H1 (cell line): ENCODE measurements around the gene ATXN7L3B. TPM values are rescaled to one million over a fixed set of nuclear protein-coding genes. Genes with fewer than 3 reads are reported as not detected.

Source experiments
- CTCF ChIA-PET: fragments of 300-600 bp; sonication (Branson Sonifier 250); formaldehyde crosslinking; loops from one replicate; lab custom pipeline; 2021; ENCODE audit not compliant: partially characterized antibody; lab: Charles Lee
- POLR2A ChIA-PET: fragments of 300-600 bp; sonication (Branson Sonifier 250); formaldehyde crosslinking; loops from one replicate; lab custom pipeline; 2021; ENCODE audit warnings: inconsistent platforms; ENCODE audit not compliant: partially characterized antibody; lab: Charles Lee
- DNase-seq, 2 experiments: peaks; one replicate each; pipeline versions ENCODE4 v3.0.0 to v3.0.0-alpha.2; 2010 to 2022; ENCODE audit warnings: low spot score in 2 of 2, low read depth in 1 of 2, mixed read lengths in 1 of 2
- FAIRE-seq: peaks from 2 replicates; lab custom pipeline; 2011; peaks lifted over from hg19 to GRCh38; lab: Jason Lieb, UNC
- H2AFZ ChIP-seq: 2 replicates; pipeline ENCODE4 v1.8.1; 2012; ENCODE audit warnings: low read length, inconsistent platforms
- H2AK5ac ChIP-seq: 2 replicates; pipeline ENCODE4 v1.6.1; 2013; ENCODE audit warnings: low read depth, low read length
- H2BK120ac ChIP-seq: replicated peaks from 2 replicates; pipeline ENCODE3; 2013; ENCODE audit warnings: low read depth, low read length, inconsistent platforms
- H2BK12ac ChIP-seq: 2 replicates; pipeline ENCODE4 v1.6.1; 2013; ENCODE audit warnings: low read depth, low read length
- H2BK15ac ChIP-seq: 2 replicates; pipeline ENCODE4 v1.6.1; 2013; ENCODE audit warnings: low read length
- H2BK20ac ChIP-seq: 2 replicates; pipeline ENCODE4 v1.6.1; 2013; ENCODE audit warnings: low read length
- H2BK5ac ChIP-seq: 2 replicates; pipeline ENCODE4 v1.6.1; 2013; ENCODE audit warnings: low read depth, low read length
- H3K14ac ChIP-seq: 2 replicates; pipeline ENCODE4 v1.6.1; 2013; ENCODE audit warnings: inconsistent platforms; ENCODE audit not compliant: insufficient read length
- H3K18ac ChIP-seq: 2 replicates; pipeline ENCODE4 v1.6.1; 2013; ENCODE audit warnings: low read length; ENCODE audit errors: extremely low read depth
- H3K23ac ChIP-seq: 2 replicates; pipeline ENCODE4 v1.6.1; 2013; ENCODE audit warnings: inconsistent platforms; ENCODE audit not compliant: insufficient read length
- H3K23me2 ChIP-seq: 2 replicates; pipeline ENCODE4 v1.6.1; 2013; ENCODE audit warnings: low read depth, low read length
- H3K27ac ChIP-seq: 2 replicates; pipeline ENCODE4 v1.6.1; 2011; ENCODE audit warnings: low read depth, low read length, inconsistent platforms
- H3K27me3 ChIP-seq, 4 experiments: replicated peaks in 1 of 4; 1 replicate in 1 of 4; 2 replicates in 3 of 4; pipeline versions ENCODE4 v1.6.1 to v1.8.1; 2011 to 2013; ENCODE audit warnings: low read length in 3 of 4, mild to moderate bottlenecking in 3 of 4, inconsistent platforms in 2 of 4, mixed read lengths in 2 of 4, moderate library complexity in 1 of 4; ENCODE audit not compliant: control insufficient read depth in 3 of 4, insufficient read depth in 3 of 4; ENCODE audit errors: extremely low read depth in 1 of 4
- H3K36me3 ChIP-seq, 4 experiments: 2 replicates each; pipeline versions ENCODE4 v1.6.1 to v1.8.1; 2011 to 2013; ENCODE audit warnings: mild to moderate bottlenecking in 4 of 4, low read length in 3 of 4, moderate library complexity in 2 of 4, control low read depth in 1 of 4, inconsistent platforms in 1 of 4; ENCODE audit not compliant: insufficient read depth in 4 of 4, control insufficient read depth in 2 of 4
- H3K4ac ChIP-seq: replicated peaks from 2 replicates; pipeline ENCODE3; 2013; ENCODE audit warnings: low read length, low read depth, mixed read lengths, inconsistent platforms; ENCODE audit not compliant: insufficient read length
- H3K4me1 ChIP-seq, 4 experiments: replicated peaks in 1 of 4; 1 replicate in 1 of 4; 2 replicates in 3 of 4; pipeline versions ENCODE4 v1.6.1 to v1.8.1; 2011 to 2013; ENCODE audit warnings: low read length in 3 of 4, inconsistent platforms in 2 of 4, mixed read lengths in 1 of 4; ENCODE audit not compliant: insufficient read depth in 4 of 4, control insufficient read depth in 3 of 4
- H3K4me2 ChIP-seq, 2 experiments: 2 replicates each; pipeline versions ENCODE4 v1.6.1 to v1.8.1; 2011 to 2013; ENCODE audit warnings: low read depth in 2 of 2, low read length in 2 of 2, control low read depth in 1 of 2, inconsistent platforms in 1 of 2, mild to moderate bottlenecking in 1 of 2; ENCODE audit not compliant: insufficient read depth in 1 of 2
- H3K4me3 ChIP-seq, 4 experiments: fragments of 200-600, 300-600 bp in 1 of 4; sonication (generic), shearing (Covaris generic), sonication (Bioruptor Twin) in 1 of 4; 2 replicates each; pipeline versions ENCODE4 v1.5.1 to v1.8.1; 2011 to 2016; ENCODE audit warnings: low read length in 4 of 4, low read depth in 3 of 4, control low read depth in 2 of 4, inconsistent platforms in 2 of 4, mild to moderate bottlenecking in 2 of 4, mixed read lengths in 1 of 4, moderate library complexity in 1 of 4; ENCODE audit not compliant: insufficient read depth in 2 of 4; ENCODE audit errors: extremely low read depth in 1 of 4
- H3K56ac ChIP-seq: replicated peaks from 2 replicates; pipeline ENCODE3; 2013; ENCODE audit warnings: low read depth, mild to moderate bottlenecking, mixed read lengths, low read length, inconsistent platforms; ENCODE audit not compliant: insufficient read length
- H3K79me1 ChIP-seq: 2 replicates; pipeline ENCODE4 v1.6.1; 2013; ENCODE audit warnings: low read depth, low read length, control low read depth
- H3K79me2 ChIP-seq, 2 experiments: 2 replicates each; pipeline versions ENCODE4 v1.6.1 to v1.8.1; 2012 to 2013; ENCODE audit warnings: low read length in 2 of 2, mild to moderate bottlenecking in 2 of 2, inconsistent platforms in 1 of 2; ENCODE audit not compliant: insufficient read depth in 2 of 2, control insufficient read depth in 1 of 2
- H3K9ac ChIP-seq, 4 experiments: replicated peaks in 1 of 4; 1 replicate in 1 of 4; 2 replicates in 3 of 4; pipeline versions ENCODE4 v1.6.1 to v1.8.1; 2011 to 2013; ENCODE audit warnings: low read depth in 3 of 4, low read length in 3 of 4, control low read depth in 2 of 4, mild to moderate bottlenecking in 2 of 4, moderate library complexity in 2 of 4, inconsistent platforms in 1 of 4; ENCODE audit errors: extremely low read depth in 1 of 4
- H3K9me3 ChIP-seq, 2 experiments: 2 replicates each; pipeline versions ENCODE4 v1.6.1 to v1.8.1; 2012 to 2013; ENCODE audit warnings: mild to moderate bottlenecking in 2 of 2, moderate library complexity in 2 of 2, control low read depth in 1 of 2, inconsistent platforms in 1 of 2, low read depth in 1 of 2, low read length in 1 of 2, mixed read lengths in 1 of 2; ENCODE audit not compliant: insufficient read depth in 2 of 2
- H4K20me1 ChIP-seq, 2 experiments: replicated peaks in 1 of 2; 2 replicates each; pipeline versions ENCODE3 to v1.8.1; 2011 to 2013; ENCODE audit warnings: inconsistent platforms in 2 of 2, low read length in 2 of 2, mild to moderate bottlenecking in 1 of 2; ENCODE audit not compliant: insufficient read depth in 2 of 2, control insufficient read depth in 1 of 2
- H4K5ac ChIP-seq: 2 replicates; pipeline ENCODE4 v1.6.1; 2013; ENCODE audit warnings: low read length, low read depth, mixed read lengths, inconsistent platforms; ENCODE audit not compliant: insufficient read length
- H4K8ac ChIP-seq: 2 replicates; pipeline ENCODE4 v1.8.0; 2013; ENCODE audit warnings: mild to moderate bottlenecking, moderate library complexity, low read length, inconsistent platforms; ENCODE audit not compliant: insufficient read depth; ENCODE audit errors: extremely low read depth
- H4K91ac ChIP-seq: replicated peaks from 2 replicates; pipeline ENCODE3; 2013; ENCODE audit warnings: low read length, mixed read lengths, inconsistent platforms; ENCODE audit not compliant: insufficient read length
- BRCA1 ChIP-seq: IDR thresholded peaks from 2 replicates; pipeline ENCODE4 v1.6.1; 2012; ENCODE audit warnings: low read depth, low read length, improper control_type of control experiment
- CEBPB ChIP-seq: IDR thresholded peaks from 2 replicates; pipeline ENCODE4 v1.6.1; 2012; ENCODE audit warnings: low read depth, low read length
- CREB1 ChIP-seq: IDR thresholded peaks from 2 replicates; pipeline ENCODE4 v1.6.1; 2012; ENCODE audit warnings: inconsistent platforms
- JUND ChIP-seq: IDR thresholded peaks from 2 replicates; pipeline ENCODE4 v1.6.1; 2011; ENCODE audit warnings: mild to moderate bottlenecking, improper control_type of control experiment, low read length
- NRF1 ChIP-seq: IDR thresholded peaks from 2 replicates; pipeline ENCODE4 v1.6.1; 2011; ENCODE audit warnings: mild to moderate bottlenecking, low read depth, low read length, improper control_type of control experiment
- RAD21 ChIP-seq, 2 experiments: IDR thresholded peaks in 1 of 2; conservative IDR thresholded peaks in 1 of 2; 2 replicates each; pipeline ENCODE4 v1.6.1; 2011; ENCODE audit warnings: low read depth in 2 of 2, low read length in 2 of 2, improper control_type of control experiment in 1 of 2, inconsistent platforms in 1 of 2, mild to moderate bottlenecking in 1 of 2, moderate library complexity in 1 of 2
- RFX5 ChIP-seq: IDR thresholded peaks from 2 replicates; pipeline ENCODE4 v1.6.1; 2011; ENCODE audit warnings: low read depth, low read length, improper control_type of control experiment, borderline replicate concordance
- SRF ChIP-seq: IDR thresholded peaks from 2 replicates; pipeline ENCODE4 v1.6.1; 2011; ENCODE audit warnings: mild to moderate bottlenecking, low read depth, low read length, moderate library complexity
- TAF1 ChIP-seq: IDR thresholded peaks from 2 replicates; pipeline ENCODE4 v1.6.1; 2011; ENCODE audit warnings: mild to moderate bottlenecking, low read depth, low read length
- TEAD4 ChIP-seq: IDR thresholded peaks from 2 replicates; pipeline ENCODE4 v1.6.1; 2012; ENCODE audit warnings: low read depth, low read length, inconsistent platforms, mixed read lengths
- WGBS, 2 experiments: shearing (Covaris generic) in 1 of 2; methylation state at CpG; one replicate each; pipeline versions ENCODE4 v1.1.6 to v1.1.7; 2013 to 2015; ENCODE audit warnings: low lambda C conversion rate in 2 of 2, mixed read lengths in 2 of 2, inconsistent platforms in 1 of 2, low coverage in 1 of 2, missing lambda C conversion rate in 1 of 2; ENCODE audit not compliant: insufficient replicate concordance in 2 of 2, insufficient coverage in 1 of 2, insufficient read length in 1 of 2; ENCODE audit errors: extremely low coverage in 1 of 2, missing lambda C conversion rate in 1 of 2; 5-methylcytosine and 5-hydroxymethylcytosine counted together
- polyA plus RNA-seq, 7 experiments: library from polyadenylated mRNA; depleted of rRNA in 3 of 7; stranded (reverse) in 5 of 7; unstranded in 2 of 7; fragments of >200 nt in 5 of 7; fragments of 200-250 nt in 2 of 7; gene quantifications; 1 replicate in 5 of 7; 2 replicates in 1 of 7; 4 replicates in 1 of 7; pipeline versions ENCODE4 v1.2.1 to v1.2.3, GENCODE V29; 2011 to 2013; ENCODE audit warnings: missing spikeins in 2 of 7, mixed read lengths in 2 of 7
- total RNA-seq: library from RNA; stranded (reverse); fragmentation: NEBNext Ultra II Directional; extraction: Animal tissue kit (Norgen Biotek cat#: 25700); gene quantifications from 2 replicates; pipeline ENCODE4 v1.2.1, GENCODE V29; 2021
- TF ChIP-seq, protein P1 (sequence below): IDR thresholded peaks from 2 replicates; pipeline ENCODE4 v1.6.1; 2012; ENCODE audit warnings: low read length, inconsistent platforms

Gene ATXN7L3B
- total and polyA plus RNA-seq, 2 of the 8 experiments (the other 6 are each of a cell fraction or from before 2014, with no cell fraction given), result 23.7 to 39.9 TPM

DNA sequence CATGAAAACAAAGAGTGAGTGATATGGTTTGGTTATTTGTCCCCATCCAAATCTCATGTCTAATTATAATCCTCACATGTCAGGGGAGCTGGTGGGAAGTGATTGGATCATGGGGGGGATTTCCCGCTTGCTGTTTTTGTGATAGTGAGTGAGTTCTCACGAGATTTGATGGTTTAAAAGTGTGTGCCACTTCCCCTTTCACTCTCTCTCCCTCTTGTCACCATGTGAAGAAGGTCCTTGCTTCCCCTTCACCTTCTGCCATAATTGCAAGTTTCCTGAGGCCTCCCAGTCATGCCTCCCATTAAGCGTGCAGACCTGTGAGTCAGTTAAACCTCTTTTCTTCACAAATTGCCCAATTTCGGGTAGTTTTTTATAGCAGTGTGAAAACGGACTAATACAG lies 2.1 kb upstream of the ATXN7L3B start:
- WGBS, 2 experiments, result 94% methylated on average over 5 of the region's 5 CpGs; no CpG with 5 or more reads in 1 of the 2 experiments
- Histone ChIP-seq H2BK15ac (no peak overlapping the region), H4K8ac (no peak overlapping the region), H2AK5ac (no peak overlapping the region), H2BK5ac (no peak overlapping the region), H4K91ac (no peak overlapping the region), H2AFZ (no peak overlapping the region; the same call in 1 of the 2 replicates), H3K36me3 (peaks cover 0 to 4% (median 0%) of the 10 kb centered on the region in 4 experiments; a peak in 1 of 8 replicates), H3K4me1 (peaks cover 4 to 16% (median 8%) of the 10 kb centered on the region in 4 experiments; a peak in 6 of 7 replicates), H3K4me3 (no peak overlapping the region), H3K23me2 (peaks cover 5% of the 10 kb centered on the region), H3K23ac (no peak overlapping the region), H4K5ac (no peak overlapping the region), H3K79me1 (peaks cover 7% of the 10 kb centered on the region), H3K56ac (no peak overlapping the region), H4K20me1 (peaks cover 0 to 10% of the 10 kb centered on the region in 2 experiments), H3K27me3 (no peaks in the 10 kb centered on the region), H2BK20ac (no peak overlapping the region), H3K9ac (no peak overlapping the region), H3K18ac (no peak overlapping the region), H2BK120ac (no peak overlapping the region), H3K9me3 (no peaks in the 10 kb centered on the region), H2BK12ac (no peak overlapping the region), H3K27ac (no peak overlapping the region), H3K4me2 (no peak overlapping the region), H3K4ac (no peak overlapping the region), H3K79me2 (peaks cover 17 to 26% of the 10 kb centered on the region in 2 experiments), H3K14ac (no peak overlapping the region)
- FAIRE-seq (no peak), DNase-seq (no peak)
- TF ChIP-seq, protein P1, sequence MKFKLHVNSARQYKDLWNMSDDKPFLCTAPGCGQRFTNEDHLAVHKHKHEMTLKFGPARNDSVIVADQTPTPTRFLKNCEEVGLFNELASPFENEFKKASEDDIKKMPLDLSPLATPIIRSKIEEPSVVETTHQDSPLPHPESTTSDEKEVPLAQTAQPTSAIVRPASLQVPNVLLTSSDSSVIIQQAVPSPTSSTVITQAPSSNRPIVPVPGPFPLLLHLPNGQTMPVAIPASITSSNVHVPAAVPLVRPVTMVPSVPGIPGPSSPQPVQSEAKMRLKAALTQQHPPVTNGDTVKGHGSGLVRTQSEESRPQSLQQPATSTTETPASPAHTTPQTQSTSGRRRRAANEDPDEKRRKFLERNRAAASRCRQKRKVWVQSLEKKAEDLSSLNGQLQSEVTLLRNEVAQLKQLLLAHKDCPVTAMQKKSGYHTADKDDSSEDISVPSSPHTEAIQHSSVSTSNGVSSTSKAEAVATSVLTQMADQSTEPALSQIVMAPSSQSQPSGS, result no peak
- TF ChIP-seq SRF (no peak), CREB1 (no peak), NRF1 (no peak), CEBPB (no peak), TEAD4 (no peak), RFX5 (no peak), BRCA1 (no peak), TAF1 (no peak), RAD21 (IDR thresholded peaks at IDR 0.05 in 1 of 2, conservative IDR thresholded peaks at IDR 0.05 in 1 of 2; ENCODE audit: low read depth in 2 of 2, low read length in 2 of 2) (no peak), JUND (no peak)
- CTCF ChIA-PET, result no interaction called here
- POLR2A ChIA-PET, result no interaction called here
